Transverse colon (tissue), 4 donors: ENCODE measurements around the gene STK32C.

Experiments used
- CTCF ChIP-seq, 5 experiments: fragments of 200-600 bp in 3 of 5; fragments of 450-650 bp in 2 of 5; sonication (generic) in 3 of 5; IDR thresholded peaks; 1 replicate in 2 of 5; 2 replicates in 3 of 5; pipeline ENCODE4 v1.5.1; 2016 to 2017; ENCODE audit warnings: antibody characterized with exemption in 5 of 5, inconsistent platforms in 3 of 5, mild to moderate bottlenecking in 2 of 5, moderate library complexity in 1 of 5
- POLR2AphosphoS5 ChIP-seq, 3 donors: sonication (generic); formaldehyde crosslinking; IDR thresholded peaks; one replicate each; pipeline ENCODE4 v1.6.1; 2016; ENCODE audit warnings: antibody characterized with exemption in 3 of 3

- TF ChIP-seq CTCF (IDR thresholded peaks at IDR 0.05) (no peak), POLR2AphosphoS5 (IDR thresholded peaks at IDR 0.05) (no peak)
These were observed 31.1 kb upstream of the STK32C start for GRCh38 chr10:132338876-132339275.
